MM.1S (cell line): ENCODE measurements around the gene RS1.

Experiments
- DNase-seq: peaks from one replicate; pipeline ENCODE4 v3.0.0-alpha.2; 2015
- H2AFZ ChIP-seq: fragments of 300-600 bp; sonication (generic); 2 replicates; pipeline ENCODE4 v1.6.0; 2016; ENCODE audit warnings: antibody characterized with exemption, low read length
- H3F3A ChIP-seq: fragments of 300-600 bp; sonication (generic); 2 replicates; pipeline ENCODE4 v1.6.1; 2016; ENCODE audit warnings: mild to moderate bottlenecking, antibody characterized with exemption, low read length, moderate library complexity, mixed read lengths; ENCODE audit not compliant: insufficient read depth
- H3K27ac ChIP-seq: fragments of 300-600 bp; sonication (generic); 2 replicates; pipeline ENCODE4 v1.5.1; 2016; ENCODE audit warnings: mild to moderate bottlenecking, low read length
- H3K27me3 ChIP-seq: fragments of 300-600 bp; sonication (generic); replicated peaks from 2 replicates; pipeline ENCODE4 v1.6.0; 2016; ENCODE audit warnings: low read length; ENCODE audit not compliant: insufficient read depth
- H3K36me3 ChIP-seq: fragments of 300-600 bp; sonication (generic); replicated peaks from 2 replicates; pipeline ENCODE4 v1.6.1; 2016; ENCODE audit warnings: mild to moderate bottlenecking, low read length, mixed read lengths; ENCODE audit not compliant: insufficient read depth
- H3K4me1 ChIP-seq: fragments of 300-600 bp; sonication (generic); 2 replicates; pipeline ENCODE4 v1.6.1; 2016; ENCODE audit warnings: low read length, mixed read lengths
- H3K4me2 ChIP-seq: fragments of 300-600 bp; sonication (generic); 2 replicates; pipeline ENCODE4 v1.6.0; 2016; ENCODE audit warnings: low read depth, low read length
- H3K4me3 ChIP-seq: fragments of 300-600 bp; sonication (generic); 2 replicates; pipeline ENCODE4 v1.5.1; 2016; ENCODE audit warnings: low read length, mixed read lengths
- H3K79me2 ChIP-seq: fragments of 300-600 bp; sonication (generic); 2 replicates; pipeline ENCODE4 v1.6.1; 2016; ENCODE audit warnings: mixed run types, low read length, mixed read lengths
- H3K9ac ChIP-seq: fragments of 300-600 bp; sonication (generic); 2 replicates; pipeline ENCODE4 v1.6.1; 2016; ENCODE audit warnings: low read length, mixed read lengths
- H3K9me2 ChIP-seq: fragments of 300-600 bp; sonication (generic); replicated peaks from 2 replicates; pipeline ENCODE4 v1.6.1; 2016; ENCODE audit warnings: mild to moderate bottlenecking, low read length, mixed read lengths; ENCODE audit not compliant: insufficient read depth
- H3K9me3 ChIP-seq: fragments of 300-600 bp; sonication (generic); replicated peaks from 2 replicates; pipeline ENCODE4 v1.6.1; 2016; ENCODE audit warnings: mild to moderate bottlenecking, low read length, mixed read lengths; ENCODE audit not compliant: insufficient read depth
- H4K20me1 ChIP-seq: fragments of 300-600 bp; sonication (generic); 2 replicates; pipeline ENCODE4 v1.6.1; 2016; ENCODE audit warnings: mild to moderate bottlenecking, low read length, moderate library complexity, mixed read lengths; ENCODE audit not compliant: insufficient read depth
- CTCF ChIP-seq: fragments of 300-600 bp; sonication (generic); IDR thresholded peaks from 2 replicates; pipeline ENCODE4 v1.5.1; 2016; ENCODE audit warnings: antibody characterized with exemption, low read length, mixed read lengths
- EZH2 ChIP-seq: fragments of 300-600 bp; sonication (generic); optimal IDR thresholded peaks from 2 replicates; pipeline ENCODE3; 2017; ENCODE audit warnings: low read depth, mild to moderate bottlenecking, antibody characterized with exemption, low read length, mixed read lengths
- EZH2phosphoT487 ChIP-seq: fragments of 300-600 bp; sonication (generic); IDR thresholded peaks from 2 replicates; pipeline ENCODE4 v1.6.1; 2018; ENCODE audit warnings: antibody characterized with exemption, low read length

The RS1 gene

DNA sequence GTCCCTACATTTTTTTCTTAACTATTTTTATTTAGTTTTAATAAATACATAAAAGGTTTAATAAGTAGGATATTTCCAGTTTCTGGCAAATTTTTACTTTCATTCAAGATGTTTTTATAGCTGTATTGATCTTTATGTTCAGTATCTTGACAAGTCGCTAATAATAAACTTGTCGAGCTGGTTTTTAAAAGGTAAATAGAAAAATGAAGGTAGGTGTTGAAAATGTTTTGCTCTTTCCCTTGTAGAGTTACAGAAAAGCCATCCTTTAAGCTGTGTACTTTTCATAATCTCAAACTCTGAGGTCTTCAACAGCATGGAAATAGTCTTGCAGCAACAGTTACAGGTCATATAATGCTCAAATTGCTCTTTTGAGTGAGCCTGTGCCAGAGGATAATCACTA is 52.6 kb downstream of the RS1 start:
- H3K9me2 ChIP-seq: no peaks in the 10 kb centered on the region
- DNase-seq: no peak

GRCh38 chrX:18617407-18617750 is 54.5 kb downstream of the RS1 start:
- Histone ChIP-seq H3K9me3 (no peaks in the 10 kb centered on the region), H3K4me2 (no peak overlapping the region), H3K9me2 (no peaks in the 10 kb centered on the region), H3K27me3 (no peaks in the 10 kb centered on the region), H3F3A (no peaks in the 10 kb centered on the region), H3K4me3 (no peak overlapping the region), H4K20me1 (no peaks in the 10 kb centered on the region), H3K4me1 (no peaks in the 10 kb centered on the region), H3K9ac (no peak overlapping the region), H2AFZ (no peak overlapping the region), H3K79me2 (no peaks in the 10 kb centered on the region), H3K36me3 (no peaks in the 10 kb centered on the region), H3K27ac (no peak overlapping the region)
- no peak for DNase-seq
- TF ChIP-seq EZH2 (no peak), CTCF (no peak), EZH2phosphoT487 (no peak)

More for the DNA sequence above, 52.6 kb downstream of the RS1 start:
- Histone ChIP-seq H3K9me3 (no peaks in the 10 kb centered on the region), H4K20me1 (no peaks in the 10 kb centered on the region), H3K4me2 (no peak overlapping the region), H3K4me1 (no peaks in the 10 kb centered on the region), H3K27ac (no peak overlapping the region), H3K9ac (no peak overlapping the region), H3F3A (no peaks in the 10 kb centered on the region), H3K27me3 (no peaks in the 10 kb centered on the region), H2AFZ (no peak overlapping the region), H3K4me3 (no peak overlapping the region), H3K36me3 (no peaks in the 10 kb centered on the region), H3K79me2 (no peaks in the 10 kb centered on the region)
- TF ChIP-seq EZH2phosphoT487 (no peak), CTCF (no peak), EZH2 (no peak)

DNA sequence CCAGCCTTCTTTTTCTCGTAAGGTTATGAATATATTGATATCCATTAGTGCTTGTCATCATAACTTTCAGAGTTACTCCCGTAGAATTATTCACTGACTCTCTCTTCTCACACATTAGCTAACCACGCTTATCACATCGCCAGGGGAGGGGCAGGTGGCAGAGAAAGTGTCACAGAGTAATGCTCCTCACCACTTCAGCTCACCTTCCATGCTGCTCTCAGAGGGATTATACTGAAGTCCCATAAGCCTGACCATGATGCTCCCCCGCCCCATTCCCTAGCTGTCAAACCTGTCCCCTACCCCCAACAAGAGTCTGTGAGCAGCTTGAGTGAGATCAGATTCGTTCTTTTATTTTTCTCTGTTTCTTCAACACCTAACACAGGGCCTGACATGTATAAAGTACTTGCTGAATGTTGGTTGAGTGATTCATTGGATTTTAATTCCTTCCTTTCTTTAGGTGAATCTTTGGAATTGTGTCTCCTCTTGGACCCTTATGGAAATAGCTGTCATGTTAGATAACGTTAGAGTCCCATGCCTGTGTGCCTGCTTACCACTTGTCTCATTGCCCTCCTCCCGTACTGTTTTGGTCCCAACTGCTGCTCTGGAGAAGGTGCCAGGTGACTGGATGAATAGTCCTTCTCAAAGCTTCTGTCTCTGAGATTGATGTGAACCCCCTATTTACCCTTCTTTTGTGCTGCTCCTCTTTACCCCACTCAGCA is 55.1 kb downstream of the RS1 start:
- H3K27ac ChIP-seq: no peak overlapping the region
- no peaks in the 10 kb centered on the region for H3K4me1 ChIP-seq
- no peak overlapping the region for H3K4me2 ChIP-seq
- no peak overlapping the region for H3K4me3 ChIP-seq
- H4K20me1 ChIP-seq: no peaks in the 10 kb centered on the region
- no peaks in the 10 kb centered on the region for H3K79me2 ChIP-seq
- H3F3A ChIP-seq: no peaks in the 10 kb centered on the region
- TF ChIP-seq EZH2phosphoT487 (no peak), CTCF (no peak), EZH2 (no peak)
- no peaks in the 10 kb centered on the region for H3K36me3 ChIP-seq
- no peak for DNase-seq
- H3K27me3 ChIP-seq: no peaks in the 10 kb centered on the region
- no peak overlapping the region for H3K9ac ChIP-seq
- no peaks in the 10 kb centered on the region for H3K9me2 ChIP-seq
- H2AFZ ChIP-seq: no peak overlapping the region
- H3K9me3 ChIP-seq: no peaks in the 10 kb centered on the region
